ENCODE results near the gene RNF157. TPM values are rescaled to one million over a fixed set of nuclear protein-coding genes. Genes with fewer than 3 reads are reported as not detected.

RNF157 gene
- total and polyA plus RNA-seq, 10 of the 15 experiments (the other 5 are each of a cell fraction or from before 2014, with no cell fraction given), result 1.4 to 15.9 (median 9.6) TPM

- TF ChIP-seq CBFB (IDR thresholded peaks at IDR 0.05; ENCODE audit: low read depth) (no peak), CBX5 (IDR thresholded peaks at IDR 0.05; ENCODE audit: low read depth) (no peak), ZNF622 (IDR thresholded peaks at IDR 0.05) (no peak), RB1 (IDR thresholded peaks at IDR 0.05; ENCODE audit: borderline replicate concordance) (no peak), PAX5 (IDR thresholded peaks at IDR 0.05; ENCODE audit: borderline replicate concordance, low read depth, low read length) (no peak)
These were observed 114.4 kb downstream of the RNF157 start (continued) for GRCh38 chr17:76125922-76126321.

DNA sequence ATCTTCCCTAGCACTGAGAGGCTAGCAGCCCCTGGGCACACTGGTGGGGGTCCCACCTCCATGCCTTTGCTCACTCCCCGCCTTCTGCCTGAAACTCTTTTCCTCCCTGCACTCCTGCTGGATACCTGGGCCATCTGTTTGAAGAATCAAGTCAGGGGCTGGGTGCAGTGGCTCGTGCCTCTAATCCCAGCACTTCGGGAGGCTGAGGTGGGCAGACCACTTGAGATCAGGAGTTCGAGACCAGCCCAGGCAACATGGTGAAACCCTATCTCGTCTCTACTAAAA is 115.0 kb downstream of the RNF157 start:
- H3K27ac ChIP-seq (ENCODE audit: control insufficient read depth, insufficient read depth), result no peak overlapping the region
- H3K36me3 ChIP-seq (ENCODE audit: control insufficient read depth in 2 of 2, insufficient read depth in 2 of 2, low read length in 1 of 2), result no peaks in the 10 kb centered on the region
- ChIA-PET SMC1A (ENCODE audit: uncharacterized antibody, unreplicated experiment) (interaction anchor here (0.6 to 9.0 kb wide), 11 partner anchors 9 to 154 kb away, joined by 3 to 77 read pairs (median 5); no protein-coding TSS in a partner anchor), CTCF (interaction anchor here (0.5 to 18.3 kb wide), 14 partner anchors 8 to 174 kb away, joined by 3 to 316 read pairs (median 6); no protein-coding TSS in a partner anchor), POLR2A (interaction anchor here (0.8 to 2.8 kb wide), 2 partner anchors 55 to 147 kb away, joined by 3 to 11 read pairs; no protein-coding TSS in a partner anchor), RAD21 (ENCODE audit: unreplicated experiment) (interaction anchor here (3.1 to 9.5 kb wide), 4 partner anchors 55 to 154 kb away, joined by 18 to 125 read pairs (median 53); partner anchors contain the start of gene UBALD2)
- in situ Hi-C loops (cut with MboI) (no loop called here), intact Hi-C loops (cut with micrococcal nuclease; ENCODE audit: unreplicated experiment) (loop anchor here (10.0 kb wide), 1 partner anchor 259 kb away; the partner anchor contains the start of gene SPHK1)
- no peaks in the 10 kb centered on the region for H4K20me1 ChIP-seq (ENCODE audit: control insufficient read depth, insufficient read depth)
- no peak for TF ChIP-seq KDM1A (IDR thresholded peaks at IDR 0.05; ENCODE audit: borderline replicate concordance)
- no peak for TF ChIP-seq TARDBP (IDR thresholded peaks at IDR 0.05; ENCODE audit: borderline replicate concordance)
- TF ChIP-seq HDAC2 (IDR thresholded peaks at IDR 0.05), result no peak
- no peak for TF ChIP-seq GABPA (IDR thresholded peaks at IDR 0.05; ENCODE audit: low read depth)
- no peak for TF ChIP-seq SUPT20H (IDR thresholded peaks at IDR 0.05; ENCODE audit: borderline replicate concordance, control insufficient read depth, low read depth, low read length)
- no peak for TF ChIP-seq CBX5 (IDR thresholded peaks at IDR 0.05; ENCODE audit: low read depth)
- no peak for TF ChIP-seq ZBTB40 (IDR thresholded peaks at IDR 0.05; ENCODE audit: borderline replicate concordance)
- TF ChIP-seq YBX1 (IDR thresholded peaks at IDR 0.05), result no peak
- H3K79me2 ChIP-seq (ENCODE audit: control insufficient read depth, insufficient read depth, low read length), result no peaks in the 10 kb centered on the region
- H3K9me3 ChIP-seq (replicated peaks; ENCODE audit: control insufficient read depth, insufficient read depth, low read length), result no peaks in the 10 kb centered on the region
- H3K4me3 ChIP-seq, result no peak overlapping the region
- DNase-seq (ENCODE audit: low read depth, low spot score), result no peak
- H3K4me2 ChIP-seq (ENCODE audit: control insufficient read depth, insufficient read depth), result no peak overlapping the region
- no peak for ATAC-seq
- 48% methylated on average over 5 of the region's 5 CpGs for WGBS (ENCODE audit: insufficient coverage, insufficient replicate concordance, low lambda C conversion rate, missing lambda C conversion rate)
- H3K4me1 ChIP-seq (ENCODE audit: control insufficient read depth, insufficient read depth, low read length), result peaks cover 6% of the 10 kb centered on the region
- no TSS peak for BruUV-seq (replicated peaks)
- no peak overlapping the region for H3K9ac ChIP-seq (ENCODE audit: control insufficient read depth, insufficient read depth, low read length)
- H2AFZ ChIP-seq (ENCODE audit: control insufficient read depth, low read depth, low read length), result no peak overlapping the region
- no peaks in the 10 kb centered on the region for H3K27me3 ChIP-seq (replicated peaks in 1 of 2; ENCODE audit: control insufficient read depth in 2 of 2, insufficient read depth in 2 of 2, low read length in 1 of 2)
- no peak for FAIRE-seq

Measured in GM12878 (cell line).